GM12878 (cell line): ENCODE data around the gene THY1. TPM values are rescaled to one million over a fixed set of nuclear protein-coding genes. Genes with fewer than 3 reads are reported as not detected.

Experiments
- CBFB ChIP-seq: IDR thresholded peaks from 2 replicates; pipeline ENCODE4 v1.6.1; 2016; ENCODE audit warnings: antibody characterized with exemption, low read depth
- FOS ChIP-seq: IDR thresholded peaks from 3 replicates; pipeline ENCODE4 v1.6.1; 2011; ENCODE audit warnings: borderline replicate concordance; ENCODE audit not compliant: insufficient read length; ENCODE audit errors: extremely low read depth
- IKZF2 ChIP-seq, 2 experiments: fragments of 450-650 bp; IDR thresholded peaks; 2 replicates each; pipeline ENCODE4 v1.6.1; 2017; ENCODE audit warnings: mild to moderate bottlenecking in 2 of 2, moderate library complexity in 2 of 2
- TCF12 ChIP-seq: IDR thresholded peaks from 2 replicates; pipeline ENCODE4 v1.6.1; 2011; ENCODE audit warnings: low read depth, mild to moderate bottlenecking, low read length
- polyA plus RNA-seq, 11 experiments: library from polyadenylated mRNA; depleted of rRNA in 4 of 11; unstranded in 6 of 11; stranded (reverse) in 5 of 11; fragments of >200 nt; fragmentation: Nextera tagmentation in 4 of 11; fragmentation: Illumina TruSeq in 1 of 11; extraction: Ambion mirVana in 4 of 11; extraction: Trizol in 1 of 11; gene quantifications; 1 replicate in 1 of 11; 2 replicates in 10 of 11; pipeline versions ENCODE4 v1.2.1 to v1.2.3, GENCODE V29; 2011 to 2016; ENCODE audit warnings: inconsistent platforms in 2 of 11, missing spikeins in 2 of 11, low read depth in 1 of 11
- total RNA-seq, 4 experiments: library from RNA; depleted of rRNA in 3 of 4; stranded (reverse); fragments of >200 nt in 3 of 4; fragmentation: Illumina TruSeq in 1 of 4; extraction: Trizol in 1 of 4; gene quantifications; 2 replicates each; pipeline versions ENCODE4 v1.2.1 to v1.2.3, GENCODE V29; 2013 to 2021
- TF ChIP-seq, protein P1 (sequence below): fragments of 450-650 bp; IDR thresholded peaks from 2 replicates; pipeline ENCODE4 v1.6.1; 2016; ENCODE audit warnings: mild to moderate bottlenecking, moderate library complexity, borderline replicate concordance
- TF ChIP-seq, protein P2 (sequence below): IDR thresholded peaks from 2 replicates; pipeline ENCODE4 v1.6.1; 2011; ENCODE audit warnings: mild to moderate bottlenecking, low read depth, low read length, moderate library complexity; ENCODE audit not compliant: insufficient replicate concordance
- TF ChIP-seq, protein P3 (sequence below): fragments of 450-650 bp; IDR thresholded peaks from 2 replicates; pipeline ENCODE4 v1.6.1; 2017; ENCODE audit warnings: mild to moderate bottlenecking, moderate library complexity

Gene THY1
- total and polyA plus RNA-seq, 10 of the 15 experiments (the other 5 are each of a cell fraction or from before 2014, with no cell fraction given), result 0.86 to 20.1 (median 3.2) TPM

DNA sequence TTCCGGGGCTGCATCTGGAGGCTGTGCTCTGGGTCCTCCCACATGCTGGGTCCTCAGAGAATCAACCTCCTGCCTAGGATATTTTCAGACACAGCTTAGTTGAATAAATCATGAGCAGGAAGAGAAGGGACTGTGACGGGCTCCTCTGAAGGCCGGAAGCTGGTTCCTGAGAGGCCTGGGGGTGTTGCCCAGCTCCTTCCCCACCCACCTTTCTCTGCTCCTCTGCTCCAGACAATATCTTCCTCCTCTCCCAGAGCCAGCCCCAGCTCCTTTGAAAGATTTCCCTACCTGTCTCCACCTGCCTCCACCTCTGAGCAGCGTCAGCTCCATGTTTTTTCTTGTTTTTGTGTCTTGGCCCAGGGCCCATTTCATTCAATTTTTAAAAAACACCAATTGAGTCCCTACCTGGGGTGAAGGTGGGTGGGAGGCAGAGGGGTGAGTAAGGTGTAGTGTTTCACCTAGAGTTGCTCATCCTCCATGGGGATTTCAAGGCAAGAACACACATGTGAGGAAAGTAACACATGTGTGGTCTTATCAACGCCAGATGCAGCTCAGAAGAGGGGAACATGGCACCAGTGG is 24.8 kb upstream of the THY1 start (continued):
- TF ChIP-seq, protein P1, sequence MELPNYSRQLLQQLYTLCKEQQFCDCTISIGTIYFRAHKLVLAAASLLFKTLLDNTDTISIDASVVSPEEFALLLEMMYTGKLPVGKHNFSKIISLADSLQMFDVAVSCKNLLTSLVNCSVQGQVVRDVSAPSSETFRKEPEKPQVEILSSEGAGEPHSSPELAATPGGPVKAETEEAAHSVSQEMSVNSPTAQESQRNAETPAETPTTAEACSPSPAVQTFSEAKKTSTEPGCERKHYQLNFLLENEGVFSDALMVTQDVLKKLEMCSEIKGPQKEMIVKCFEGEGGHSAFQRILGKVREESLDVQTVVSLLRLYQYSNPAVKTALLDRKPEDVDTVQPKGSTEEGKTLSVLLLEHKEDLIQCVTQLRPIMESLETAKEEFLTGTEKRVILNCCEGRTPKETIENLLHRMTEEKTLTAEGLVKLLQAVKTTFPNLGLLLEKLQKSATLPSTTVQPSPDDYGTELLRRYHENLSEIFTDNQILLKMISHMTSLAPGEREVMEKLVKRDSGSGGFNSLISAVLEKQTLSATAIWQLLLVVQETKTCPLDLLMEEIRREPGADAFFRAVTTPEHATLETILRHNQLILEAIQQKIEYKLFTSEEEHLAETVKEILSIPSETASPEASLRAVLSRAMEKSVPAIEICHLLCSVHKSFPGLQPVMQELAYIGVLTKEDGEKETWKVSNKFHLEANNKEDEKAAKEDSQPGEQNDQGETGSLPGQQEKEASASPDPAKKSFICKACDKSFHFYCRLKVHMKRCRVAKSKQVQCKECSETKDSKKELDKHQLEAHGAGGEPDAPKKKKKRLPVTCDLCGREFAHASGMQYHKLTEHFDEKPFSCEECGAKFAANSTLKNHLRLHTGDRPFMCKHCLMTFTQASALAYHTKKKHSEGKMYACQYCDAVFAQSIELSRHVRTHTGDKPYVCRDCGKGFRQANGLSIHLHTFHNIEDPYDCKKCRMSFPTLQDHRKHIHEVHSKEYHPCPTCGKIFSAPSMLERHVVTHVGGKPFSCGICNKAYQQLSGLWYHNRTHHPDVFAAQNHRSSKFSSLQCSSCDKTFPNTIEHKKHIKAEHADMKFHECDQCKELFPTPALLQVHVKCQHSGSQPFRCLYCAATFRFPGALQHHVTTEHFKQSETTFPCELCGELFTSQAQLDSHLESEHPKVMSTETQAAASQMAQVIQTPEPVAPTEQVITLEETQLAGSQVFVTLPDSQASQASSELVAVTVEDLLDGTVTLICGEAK, result no peak
- no peak for TF ChIP-seq IKZF2 (IDR thresholded peaks at IDR 0.05)
- TF ChIP-seq CBFB, result no peak
- TF ChIP-seq, protein P2, sequence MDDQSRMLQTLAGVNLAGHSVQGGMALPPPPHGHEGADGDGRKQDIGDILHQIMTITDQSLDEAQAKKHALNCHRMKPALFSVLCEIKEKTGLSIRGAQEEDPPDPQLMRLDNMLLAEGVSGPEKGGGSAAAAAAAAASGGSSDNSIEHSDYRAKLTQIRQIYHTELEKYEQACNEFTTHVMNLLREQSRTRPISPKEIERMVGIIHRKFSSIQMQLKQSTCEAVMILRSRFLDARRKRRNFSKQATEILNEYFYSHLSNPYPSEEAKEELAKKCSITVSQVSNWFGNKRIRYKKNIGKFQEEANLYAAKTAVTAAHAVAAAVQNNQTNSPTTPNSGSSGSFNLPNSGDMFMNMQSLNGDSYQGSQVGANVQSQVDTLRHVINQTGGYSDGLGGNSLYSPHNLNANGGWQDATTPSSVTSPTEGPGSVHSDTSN, result no peak
- TF ChIP-seq, protein P3, sequence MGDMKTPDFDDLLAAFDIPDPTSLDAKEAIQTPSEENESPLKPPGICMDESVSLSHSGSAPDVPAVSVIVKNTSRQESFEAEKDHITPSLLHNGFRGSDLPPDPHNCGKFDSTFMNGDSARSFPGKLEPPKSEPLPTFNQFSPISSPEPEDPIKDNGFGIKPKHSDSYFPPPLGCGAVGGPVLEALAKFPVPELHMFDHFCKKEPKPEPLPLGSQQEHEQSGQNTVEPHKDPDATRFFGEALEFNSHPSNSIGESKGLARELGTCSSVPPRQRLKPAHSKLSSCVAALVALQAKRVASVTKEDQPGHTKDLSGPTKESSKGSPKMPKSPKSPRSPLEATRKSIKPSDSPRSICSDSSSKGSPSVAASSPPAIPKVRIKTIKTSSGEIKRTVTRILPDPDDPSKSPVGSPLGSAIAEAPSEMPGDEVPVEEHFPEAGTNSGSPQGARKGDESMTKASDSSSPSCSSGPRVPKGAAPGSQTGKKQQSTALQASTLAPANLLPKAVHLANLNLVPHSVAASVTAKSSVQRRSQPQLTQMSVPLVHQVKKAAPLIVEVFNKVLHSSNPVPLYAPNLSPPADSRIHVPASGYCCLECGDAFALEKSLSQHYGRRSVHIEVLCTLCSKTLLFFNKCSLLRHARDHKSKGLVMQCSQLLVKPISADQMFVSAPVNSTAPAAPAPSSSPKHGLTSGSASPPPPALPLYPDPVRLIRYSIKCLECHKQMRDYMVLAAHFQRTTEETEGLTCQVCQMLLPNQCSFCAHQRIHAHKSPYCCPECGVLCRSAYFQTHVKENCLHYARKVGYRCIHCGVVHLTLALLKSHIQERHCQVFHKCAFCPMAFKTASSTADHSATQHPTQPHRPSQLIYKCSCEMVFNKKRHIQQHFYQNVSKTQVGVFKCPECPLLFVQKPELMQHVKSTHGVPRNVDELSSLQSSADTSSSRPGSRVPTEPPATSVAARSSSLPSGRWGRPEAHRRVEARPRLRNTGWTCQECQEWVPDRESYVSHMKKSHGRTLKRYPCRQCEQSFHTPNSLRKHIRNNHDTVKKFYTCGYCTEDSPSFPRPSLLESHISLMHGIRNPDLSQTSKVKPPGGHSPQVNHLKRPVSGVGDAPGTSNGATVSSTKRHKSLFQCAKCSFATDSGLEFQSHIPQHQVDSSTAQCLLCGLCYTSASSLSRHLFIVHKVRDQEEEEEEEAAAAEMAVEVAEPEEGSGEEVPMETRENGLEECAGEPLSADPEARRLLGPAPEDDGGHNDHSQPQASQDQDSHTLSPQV, result no peak
- TF ChIP-seq TCF12, result no peak
- no peak for TF ChIP-seq FOS
